Tibial artery (tissue), 4 donors: ENCODE measurements around the gene CCDC57.
"Not testable (repeated sequence)": the region's sequence is repeated elsewhere in the genome, so short reads cannot be mapped to it uniquely, and the experiment has no call there.

Source experiments
- DNase-seq, 2 donors: peaks; one replicate each; pipeline ENCODE4 v3.0.0-alpha.2; 2019
- H3K27ac ChIP-seq, 2 donors: fragments of 200-600 bp; sonication (generic) in 1 of 2; 1 replicate in 1 of 2; 2 replicates in 1 of 2; pipeline ENCODE4 v1.5.1; 2018 to 2019; ENCODE audit warnings: mild to moderate bottlenecking in 1 of 2
- H3K27me3 ChIP-seq, 2 donors: fragments of 200-600 bp; sonication (generic) in 1 of 2; one replicate each; pipeline versions ENCODE4 v1.5.1 to v1.6.0; 2016 to 2019
- H3K36me3 ChIP-seq, 3 donors: fragments of 200-600 bp; sonication (generic) in 2 of 3; one replicate each; pipeline ENCODE4 v1.5.1; 2016 to 2019; ENCODE audit warnings: mild to moderate bottlenecking in 2 of 3
- H3K4me1 ChIP-seq, 4 donors: fragments of 200-600 bp; sonication (generic) in 2 of 4; 1 replicate in 3 of 4; 2 replicates in 1 of 4; pipeline ENCODE4 v1.5.1; 2016 to 2019
- H3K4me3 ChIP-seq, 2 donors: fragments of 200-600 bp; sonication (generic) in 1 of 2; 1 replicate in 1 of 2; 2 replicates in 1 of 2; pipeline ENCODE4 v1.5.1; 2018 to 2019; ENCODE audit warnings: mild to moderate bottlenecking in 2 of 2
- H3K9me3 ChIP-seq, 3 donors: fragments of 200-600 bp; sonication (generic) in 1 of 3; one replicate each; pipeline ENCODE4 v1.5.1; 2016 to 2019
- CTCF ChIP-seq, 2 experiments: fragments of 200-600 bp in 1 of 2; fragments of 450-650 bp in 1 of 2; IDR thresholded peaks; one replicate each; pipeline ENCODE4 v1.5.1; 2017 to 2019; ENCODE audit warnings: antibody characterized with exemption in 2 of 2, mild to moderate bottlenecking in 1 of 2, moderate library complexity in 1 of 2
- intact Hi-C: fragments of 100-400 bp; cut with DNase I; formaldehyde crosslinking; loops from one replicate; pipeline ENCODE4 v1.15.0; 2023; ENCODE audit warnings: low total_unique reads

CCDC57 gene

GRCh38 chr17:82256242-82256885 lies 43.7 kb upstream of the CCDC57 start:
- DNase-seq = no peak
- H3K4me3 ChIP-seq = no peak overlapping the region
- TF ChIP-seq CTCF (IDR thresholded peaks at IDR 0.05) = no peak
- no peaks in the 10 kb centered on the region for H3K9me3 ChIP-seq
- peaks cover 68 to 97% (median 77%) of the 10 kb centered on the region in 3 donors for H3K36me3 ChIP-seq
- H3K27me3 ChIP-seq = no peaks in the 10 kb centered on the region
- no peak overlapping the region for H3K27ac ChIP-seq
- H3K4me1 ChIP-seq = no peaks in the 10 kb centered on the region
- intact Hi-C loops = no loop called here

DNA sequence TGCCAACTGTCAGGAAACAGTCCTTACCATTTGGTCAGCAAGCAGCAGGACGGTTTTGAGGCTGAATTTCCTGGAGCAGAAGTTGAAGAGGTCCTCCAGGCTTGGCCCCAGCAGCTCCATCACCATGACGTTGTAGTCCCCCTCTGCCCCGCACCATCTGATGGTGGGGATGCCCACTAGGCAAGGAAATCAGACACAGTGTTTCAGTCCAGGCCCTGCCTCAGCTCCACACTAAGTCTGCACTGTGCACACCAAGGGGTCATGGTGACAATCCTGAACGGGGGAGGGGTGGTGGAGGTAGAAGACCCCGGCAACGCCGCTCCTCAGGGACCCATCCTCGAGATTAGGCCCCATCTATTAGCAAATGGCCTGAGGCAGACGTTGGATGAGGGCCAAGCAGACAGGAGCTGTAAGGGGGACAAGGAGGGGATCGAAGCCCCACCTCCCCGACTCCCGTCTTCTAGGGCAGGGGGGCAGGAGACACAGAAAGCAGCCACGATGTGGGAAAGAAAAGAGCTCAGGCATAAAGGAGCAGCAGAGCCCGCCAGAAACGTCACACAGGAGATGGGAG lies 42.8 kb upstream of the CCDC57 start:
- no peaks in the 10 kb centered on the region for H3K9me3 ChIP-seq
- TF ChIP-seq CTCF (IDR thresholded peaks at IDR 0.05) = no peak
- no peak overlapping the region for H3K4me3 ChIP-seq
- peaks cover 0 to 3% (median 0%) of the 10 kb centered on the region in 4 donors for H3K4me1 ChIP-seq
- H3K36me3 ChIP-seq = peaks cover 68 to 97% (median 77%) of the 10 kb centered on the region in 3 donors
- no peak for DNase-seq
- no peaks in the 10 kb centered on the region for H3K27me3 ChIP-seq
- no peak overlapping the region for H3K27ac ChIP-seq
- intact Hi-C loops = no loop called here

DNA sequence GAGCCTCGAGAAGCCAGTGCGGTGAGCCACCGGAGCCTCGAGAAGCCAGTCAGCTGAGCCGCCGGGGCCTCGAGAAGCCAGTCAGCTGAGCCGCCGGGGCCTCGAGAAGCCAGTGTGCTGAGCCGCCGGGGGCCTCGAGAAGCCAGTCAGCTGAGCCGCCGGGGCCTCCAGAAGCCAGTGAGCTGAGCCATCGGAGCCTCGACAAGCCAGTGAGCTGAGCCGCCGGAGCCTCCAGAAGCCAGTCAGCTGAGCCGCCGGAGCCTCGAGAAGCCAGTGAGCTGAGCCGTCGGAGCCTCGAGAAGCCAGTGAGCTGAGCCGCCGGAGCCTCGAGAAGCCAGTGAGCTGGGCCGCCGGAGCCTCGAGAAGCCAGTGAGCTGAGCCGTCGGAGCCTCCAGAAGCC lies 42.1 kb upstream of the CCDC57 start:
- intact Hi-C loops, H3K4me3 ChIP-seq, H3K9me3 ChIP-seq, H3K27ac ChIP-seq, H3K4me1 ChIP-seq, DNase-seq, H3K27me3 ChIP-seq: not testable (repeated sequence)
- H3K36me3 ChIP-seq = peaks cover 72 to 97% (median 78%) of the 10 kb centered on the region in 3 donors

DNA sequence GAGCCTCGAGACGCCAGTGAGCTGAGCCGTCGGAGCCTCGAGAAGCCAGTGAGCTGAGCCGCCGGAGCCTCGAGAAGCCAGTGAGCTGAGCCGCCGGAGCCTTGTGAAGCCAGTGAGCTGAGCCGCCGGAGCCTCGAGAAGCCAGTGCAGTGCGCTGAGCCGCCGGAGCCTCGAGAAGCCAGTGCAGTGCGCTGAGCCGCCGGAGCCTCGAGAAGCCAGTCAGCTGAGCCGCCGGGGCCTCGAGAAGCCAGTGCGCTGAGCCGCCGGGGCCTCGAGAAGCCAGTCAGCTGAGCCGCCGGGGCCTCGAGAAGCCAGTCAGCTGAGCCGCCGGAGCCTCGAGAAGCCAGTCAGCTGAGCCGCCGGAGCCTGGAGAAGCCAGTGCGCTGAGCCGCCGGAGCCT lies 41.5 kb upstream of the CCDC57 start:
- H3K9me3 ChIP-seq, H3K4me3 ChIP-seq, intact Hi-C loops, H3K27me3 ChIP-seq, DNase-seq, H3K4me1 ChIP-seq, H3K27ac ChIP-seq: not testable (repeated sequence)
- H3K36me3 ChIP-seq = peaks cover 79 to 97% (median 79%) of the 10 kb centered on the region in 3 donors

DNA sequence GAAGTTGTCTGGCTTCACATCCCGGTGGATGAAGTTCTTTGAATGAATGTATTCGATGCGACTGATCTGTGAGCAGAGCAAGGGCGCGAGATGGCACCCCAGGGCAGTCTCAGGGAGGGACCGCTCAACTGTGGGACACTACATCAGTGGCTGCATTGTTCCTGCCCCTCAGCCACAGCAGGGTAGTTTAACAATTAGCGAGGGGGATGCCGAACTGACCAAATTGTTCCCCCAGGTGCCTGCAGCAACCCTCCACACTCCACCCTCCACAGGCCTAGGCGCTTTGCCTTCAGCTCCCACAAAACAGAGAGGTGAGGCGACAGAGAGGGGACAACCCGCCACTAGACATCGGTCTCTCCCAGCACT lies 40.5 kb upstream of the CCDC57 start:
- H3K27me3 ChIP-seq = no peaks in the 10 kb centered on the region
- peaks cover 80 to 97% (median 82%) of the 10 kb centered on the region in 3 donors for H3K36me3 ChIP-seq
- TF ChIP-seq CTCF (IDR thresholded peaks at IDR 0.05) = no peak
- H3K4me3 ChIP-seq = no peak overlapping the region
- no peak overlapping the region for H3K27ac ChIP-seq
- no peak for DNase-seq
- intact Hi-C loops = no loop called here
- H3K4me1 ChIP-seq = peaks cover 0 to 3% (median 0%) of the 10 kb centered on the region in 4 donors
- no peaks in the 10 kb centered on the region for H3K9me3 ChIP-seq

DNA sequence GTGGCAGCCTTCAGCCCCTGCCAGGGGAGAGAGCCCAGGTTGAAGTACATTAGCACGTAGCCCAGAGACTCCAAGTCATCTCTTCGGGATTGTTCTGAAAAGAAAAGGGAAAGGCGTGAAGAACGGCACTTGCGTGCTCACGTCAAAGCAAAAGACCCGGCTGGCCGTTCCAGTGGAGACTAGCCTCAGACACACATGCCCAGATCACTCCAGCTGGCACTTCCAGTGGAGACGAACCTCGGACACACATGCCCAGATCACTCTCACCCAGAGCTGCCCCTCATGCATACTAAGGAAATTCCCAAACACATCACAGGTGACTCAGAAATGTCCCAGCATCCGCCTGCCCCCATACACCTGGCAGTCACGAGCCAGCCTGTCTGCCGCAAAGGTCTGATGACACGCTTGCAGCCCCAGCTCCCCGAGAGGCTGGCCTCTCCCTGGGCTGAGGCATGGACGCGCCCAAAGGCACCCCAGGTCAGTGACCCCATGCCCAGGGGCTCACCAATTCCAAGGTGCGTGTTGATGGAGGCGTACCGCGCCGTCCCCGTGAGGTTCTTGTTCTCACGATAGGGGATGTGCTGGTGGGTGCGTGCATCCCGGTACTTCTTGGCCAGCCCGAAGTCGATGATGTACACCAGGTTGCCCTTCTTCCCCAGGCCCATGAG lies 40.0 kb upstream of the CCDC57 start:
- Histone ChIP-seq H3K36me3 (peaks cover 80 to 97% (median 86%) of the 10 kb centered on the region in 3 donors), H3K27ac (no peak overlapping the region), H3K27me3 (no peaks in the 10 kb centered on the region), H3K4me3 (no peak overlapping the region), H3K9me3 (no peaks in the 10 kb centered on the region), H3K4me1 (peaks cover 0 to 4% (median 1%) of the 10 kb centered on the region in 4 donors)
- DNase-seq = no peak
- intact Hi-C loops = no loop called here
- TF ChIP-seq CTCF (IDR thresholded peaks at IDR 0.05) = no peak
